HepG2 (cell line): ENCODE results near the gene PIGR. TPM values are rescaled to one million over a fixed set of nuclear protein-coding genes. Genes with fewer than 3 reads are reported as not detected.

Experiments used
- ATAC-seq: fragments of 200-7000 bp; cut with Tn5 transposase; 3 replicates; pipeline ENCODE4 v1.9.1; 2020; ENCODE audit warnings: mild to moderate bottlenecking, moderate library complexity
- BruUV-seq: library from RNA; stranded (reverse); fragments of 400-500 nt; replicated peaks from 2 replicates; lab custom pipeline; 2021; lab: Mats Ljungman, UMichigan
- CTCF ChIA-PET: fragments of 300-600 bp; formaldehyde crosslinking; extraction: SDS; loops from one replicate; lab custom pipeline; 2021; ENCODE audit warnings: low total read pairs, inconsistent platforms, low intra/inter-chr PET ratio; lab: Yijun Ruan, JAX
- POLR2A ChIA-PET: fragments of 350-600 bp; sonication (Branson Sonifier 250); formaldehyde crosslinking; loops from one replicate; lab custom pipeline; 2020; ENCODE audit warnings: antibody characterized with exemption, inconsistent platforms; lab: Yijun Ruan, JAX
- DNase-seq: peaks from one replicate; pipeline ENCODE4 v3.0.0-alpha.2; 2015; ENCODE audit warnings: low spot score
- FAIRE-seq: peaks from 3 replicates; lab custom pipeline; 2011; peaks lifted over from hg19 to GRCh38; lab: Jason Lieb, UNC
- H2AFZ ChIP-seq: one replicate; pipeline ENCODE4 v1.6.1; 2011; ENCODE audit warnings: low read length, inconsistent platforms
- H3K27ac ChIP-seq: fragments of 300-600 bp; 3 replicates; pipeline ENCODE4 v1.8.0; 2011; ENCODE audit warnings: mixed run types, mild to moderate bottlenecking, mixed read lengths, low read length, inconsistent platforms; ENCODE audit not compliant: insufficient read depth; ENCODE audit errors: extremely low read length
- H3K27me3 ChIP-seq, 2 experiments: fragments of 200-600 bp in 1 of 2; 2 replicates in 1 of 2; 3 replicates in 1 of 2; pipeline versions ENCODE4 v1.6.0 to v1.8.0; 2011; ENCODE audit warnings: low read length in 2 of 2, mild to moderate bottlenecking in 2 of 2, moderate library complexity in 2 of 2, inconsistent platforms in 1 of 2; ENCODE audit not compliant: insufficient read depth in 2 of 2, control insufficient read depth in 1 of 2
- H3K36me3 ChIP-seq, 2 experiments: fragments of 200-600 bp in 1 of 2; replicated peaks in 1 of 2; 2 replicates in 1 of 2; 3 replicates in 1 of 2; pipeline versions ENCODE4 v1.5.1 to v1.8.0; 2011; ENCODE audit warnings: low read length in 2 of 2, inconsistent platforms in 1 of 2; ENCODE audit not compliant: insufficient read depth in 2 of 2, control insufficient read depth in 1 of 2
- H3K4me1 ChIP-seq: 2 replicates; pipeline ENCODE4 v1.5.1; 2012; ENCODE audit warnings: low read length, inconsistent platforms; ENCODE audit not compliant: insufficient read depth
- H3K4me2 ChIP-seq: 2 replicates; pipeline ENCODE4 v1.6.0; 2011; ENCODE audit warnings: low read depth, low read length, inconsistent platforms
- H3K4me3 ChIP-seq, 3 experiments: fragments of 200-600 bp in 1 of 3; sonication (generic), shearing (Covaris generic) in 1 of 3; replicated peaks in 1 of 3; 2 replicates each; pipeline ENCODE4 v1.5.1; 2011 to 2016; ENCODE audit warnings: low read length in 3 of 3, inconsistent platforms in 2 of 3, low read depth in 2 of 3, mild to moderate bottlenecking in 2 of 3, control low read depth in 1 of 3, mixed read lengths in 1 of 3; ENCODE audit not compliant: insufficient read depth in 1 of 3
- H3K79me2 ChIP-seq: one replicate; pipeline ENCODE4 v1.6.1; 2011; ENCODE audit warnings: low read length, inconsistent platforms; ENCODE audit not compliant: insufficient read depth
- H3K9ac ChIP-seq: 2 replicates; pipeline ENCODE4 v1.6.0; 2011; ENCODE audit warnings: mild to moderate bottlenecking, low read depth, low read length, inconsistent platforms; ENCODE audit not compliant: insufficient read depth
- H3K9me3 ChIP-seq: 2 replicates; pipeline ENCODE4 v1.5.1; 2012; ENCODE audit warnings: mild to moderate bottlenecking, low read length
- H4K20me1 ChIP-seq: 2 replicates; pipeline ENCODE4 v1.6.0; 2011; ENCODE audit warnings: inconsistent platforms, mild to moderate bottlenecking, low read length, moderate library complexity; ENCODE audit not compliant: insufficient read depth
- KLF11 ChIP-seq: IDR thresholded peaks from 2 replicates; pipeline ENCODE4 v1.6.1; 2016; ENCODE audit warnings: missing compliant biosample characterization
- MBNL3 ChIP-seq: fragments of 250-450 bp; sonication (Bioruptor Pico); conservative IDR thresholded peaks from 2 replicates; pipeline ENCODE4 v1.8.0; 2022; ENCODE audit warnings: mild to moderate bottlenecking, inconsistent platforms
- MTA3 ChIP-seq: sonication (generic); formaldehyde crosslinking; IDR thresholded peaks from 2 replicates; pipeline ENCODE4 v1.4.0; 2020; ENCODE audit warnings: missing genetic modification reagents
- RBM22 ChIP-seq: fragments of 200-400 bp; formaldehyde crosslinking; optimal IDR thresholded peaks from 2 replicates; pipeline ENCODE3; 2017; ENCODE audit warnings: mild to moderate bottlenecking, low read length, moderate library complexity
- ZNF530 ChIP-seq: sonication (generic); formaldehyde crosslinking; IDR thresholded peaks from 2 replicates; pipeline ENCODE4 v1.5.0; 2020; ENCODE audit warnings: low read depth, mild to moderate bottlenecking, missing genetic modification reagents
- ZNF782 ChIP-seq: sonication (generic); formaldehyde crosslinking; IDR thresholded peaks from 2 replicates; pipeline ENCODE4 v1.4.0; 2020; ENCODE audit warnings: missing genetic modification reagents, mild to moderate bottlenecking, borderline replicate concordance
- WGBS: methylation state at CpG from one replicate; pipeline ENCODE4 v1.1.6; 2017; ENCODE audit warnings: low lambda C conversion rate; 5-methylcytosine and 5-hydroxymethylcytosine counted together
- in situ Hi-C: cut with HindIII; loops from 2 replicates; pipeline ENCODE4 v1.10.0; 2017; ENCODE audit warnings: low pct_unique_long_range_greater_than_20kb; ENCODE audit not compliant: extremely low pct_ligation_motif_present
- intact Hi-C: fragments of 100-400 bp; cut with micrococcal nuclease; formaldehyde crosslinking; loops from one replicate; pipeline ENCODE4 v1.10.0; 2022; ENCODE audit not compliant: unreplicated experiment
- polyA plus RNA-seq, 8 experiments: library from polyadenylated mRNA; depleted of rRNA in 3 of 8; stranded (reverse) in 7 of 8; unstranded in 1 of 8; fragments of >200 nt; fragmentation: Illumina TruSeq in 4 of 8; extraction: Trizol in 4 of 8; gene quantifications; 2 replicates each; pipeline versions ENCODE4 v1.2.1 to v1.2.3, GENCODE V29; 2011 to 2016; ENCODE audit warnings: low read depth in 4 of 8, missing spikeins in 1 of 8, mixed read lengths in 1 of 8; ENCODE audit not compliant: insufficient read depth in 1 of 8
- total RNA-seq, 5 experiments: library from RNA; depleted of rRNA; stranded (reverse); fragments of >200 nt; fragmentation: Illumina TruSeq; extraction: Trizol; gene quantifications; 2 replicates each; pipeline ENCODE4 v1.2.3, GENCODE V29; 2016; ENCODE audit warnings: low read depth in 1 of 5
- TF ChIP-seq, protein P1 (sequence below): sonication (generic); formaldehyde crosslinking; IDR thresholded peaks from 2 replicates; pipeline ENCODE4 v1.8.1; 2022; ENCODE audit warnings: low read depth, mild to moderate bottlenecking, missing genetic modification reagents
- TF ChIP-seq, protein P2 (sequence below): sonication (generic); formaldehyde crosslinking; IDR thresholded peaks from 2 replicates; pipeline ENCODE4 v1.4.0; 2020; ENCODE audit warnings: mild to moderate bottlenecking, missing genetic modification reagents, borderline replicate concordance
- TF ChIP-seq, protein P3 (sequence below): sonication (generic); formaldehyde crosslinking; IDR thresholded peaks from 2 replicates; pipeline ENCODE4 v1.4.0; 2020; ENCODE audit warnings: missing genetic modification reagents, mild to moderate bottlenecking, borderline replicate concordance
- TF ChIP-seq, protein P4 (sequence below): sonication (generic); formaldehyde crosslinking; IDR thresholded peaks from 2 replicates; pipeline ENCODE4 v1.8.1; 2022; ENCODE audit warnings: mild to moderate bottlenecking, missing genetic modification reagents
- TF ChIP-seq, protein P5 (sequence below): sonication (generic); formaldehyde crosslinking; IDR thresholded peaks from 2 replicates; pipeline ENCODE4 v1.4.0; 2020; ENCODE audit warnings: missing genetic modification reagents

PIGR gene
- total and polyA plus RNA-seq, 2 of the 13 experiments (the other 11 are each of a cell fraction or from before 2014, with no cell fraction given): not detected

DNA sequence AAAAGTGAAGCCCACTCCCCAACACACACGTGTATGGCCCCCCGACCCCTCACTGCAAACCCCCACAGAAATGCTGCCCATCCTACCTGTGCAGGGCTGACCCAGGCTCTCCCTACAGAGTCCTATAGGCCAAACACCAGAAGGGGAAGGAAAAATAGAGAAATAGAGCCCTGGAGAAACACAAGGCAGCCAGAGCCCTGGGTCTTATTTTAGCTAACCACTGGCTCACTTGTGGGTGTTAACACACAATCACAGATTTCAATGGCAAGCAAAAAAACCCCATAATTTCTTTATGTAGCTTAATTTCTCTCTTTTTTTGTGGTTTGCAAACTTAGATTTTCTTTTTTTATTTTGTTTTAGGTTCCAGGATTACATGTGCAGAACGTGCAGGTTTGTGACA is 989 bp upstream of the PIGR start (continued):
- TF ChIP-seq, protein P1, sequence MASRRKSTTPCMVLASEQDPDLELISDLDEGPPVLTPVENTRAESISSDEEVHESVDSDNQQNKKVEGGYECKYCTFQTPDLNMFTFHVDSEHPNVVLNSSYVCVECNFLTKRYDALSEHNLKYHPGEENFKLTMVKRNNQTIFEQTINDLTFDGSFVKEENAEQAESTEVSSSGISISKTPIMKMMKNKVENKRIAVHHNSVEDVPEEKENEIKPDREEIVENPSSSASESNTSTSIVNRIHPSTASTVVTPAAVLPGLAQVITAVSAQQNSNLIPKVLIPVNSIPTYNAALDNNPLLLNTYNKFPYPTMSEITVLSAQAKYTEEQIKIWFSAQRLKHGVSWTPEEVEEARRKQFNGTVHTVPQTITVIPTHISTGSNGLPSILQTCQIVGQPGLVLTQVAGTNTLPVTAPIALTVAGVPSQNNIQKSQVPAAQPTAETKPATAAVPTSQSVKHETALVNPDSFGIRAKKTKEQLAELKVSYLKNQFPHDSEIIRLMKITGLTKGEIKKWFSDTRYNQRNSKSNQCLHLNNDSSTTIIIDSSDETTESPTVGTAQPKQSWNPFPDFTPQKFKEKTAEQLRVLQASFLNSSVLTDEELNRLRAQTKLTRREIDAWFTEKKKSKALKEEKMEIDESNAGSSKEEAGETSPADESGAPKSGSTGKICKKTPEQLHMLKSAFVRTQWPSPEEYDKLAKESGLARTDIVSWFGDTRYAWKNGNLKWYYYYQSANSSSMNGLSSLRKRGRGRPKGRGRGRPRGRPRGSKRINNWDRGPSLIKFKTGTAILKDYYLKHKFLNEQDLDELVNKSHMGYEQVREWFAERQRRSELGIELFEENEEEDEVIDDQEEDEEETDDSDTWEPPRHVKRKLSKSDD (CRISPR knock-in tag): no peak

DNA sequence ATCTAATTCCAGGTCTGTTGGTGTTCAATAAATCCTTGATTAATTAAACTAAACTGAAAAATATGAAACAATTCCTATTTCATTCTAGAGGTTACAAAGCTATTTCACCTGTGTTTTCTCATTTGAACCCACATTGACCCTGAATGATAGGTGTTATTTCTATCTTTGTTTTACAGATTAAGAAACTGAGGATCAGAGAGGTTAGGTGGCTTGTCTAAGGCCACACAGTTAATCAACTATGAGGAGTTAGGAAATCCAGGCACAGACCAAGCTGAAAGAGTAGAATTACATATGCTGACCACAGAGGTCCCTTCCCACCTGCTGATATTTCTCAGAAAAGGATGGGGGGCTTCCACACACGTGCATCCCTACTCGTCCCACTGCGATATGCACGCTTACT is 487 bp downstream of the PIGR start:
- BruUV-seq: no TSS peak

More for the DNA sequence above, 487 bp downstream of the PIGR start:
- no peak for FAIRE-seq
- 70% methylated on average over 4 of the region's 4 CpGs for WGBS
- H3K79me2 ChIP-seq: no peaks in the 10 kb centered on the region
- H3K9ac ChIP-seq: no peak overlapping the region
- no peak overlapping the region for H3K27ac ChIP-seq
- ChIA-PET POLR2A (no interaction called here), CTCF (no interaction called here)
- no peak overlapping the region for H2AFZ ChIP-seq
- no peak for DNase-seq
- no peaks in the 10 kb centered on the region for H3K36me3 ChIP-seq
- H3K4me2 ChIP-seq: no peak overlapping the region
- H4K20me1 ChIP-seq: no peaks in the 10 kb centered on the region
- no peak overlapping the region for H3K4me3 ChIP-seq
- in situ Hi-C loops: no loop called here
- intact Hi-C loops: no loop called here
- peaks cover 37% of the 10 kb centered on the region for H3K4me1 ChIP-seq
- TF ChIP-seq MBNL3: no peak
- TF ChIP-seq RBM22: no peak
- no peak for TF ChIP-seq MTA3
- TF ChIP-seq, protein P2, sequence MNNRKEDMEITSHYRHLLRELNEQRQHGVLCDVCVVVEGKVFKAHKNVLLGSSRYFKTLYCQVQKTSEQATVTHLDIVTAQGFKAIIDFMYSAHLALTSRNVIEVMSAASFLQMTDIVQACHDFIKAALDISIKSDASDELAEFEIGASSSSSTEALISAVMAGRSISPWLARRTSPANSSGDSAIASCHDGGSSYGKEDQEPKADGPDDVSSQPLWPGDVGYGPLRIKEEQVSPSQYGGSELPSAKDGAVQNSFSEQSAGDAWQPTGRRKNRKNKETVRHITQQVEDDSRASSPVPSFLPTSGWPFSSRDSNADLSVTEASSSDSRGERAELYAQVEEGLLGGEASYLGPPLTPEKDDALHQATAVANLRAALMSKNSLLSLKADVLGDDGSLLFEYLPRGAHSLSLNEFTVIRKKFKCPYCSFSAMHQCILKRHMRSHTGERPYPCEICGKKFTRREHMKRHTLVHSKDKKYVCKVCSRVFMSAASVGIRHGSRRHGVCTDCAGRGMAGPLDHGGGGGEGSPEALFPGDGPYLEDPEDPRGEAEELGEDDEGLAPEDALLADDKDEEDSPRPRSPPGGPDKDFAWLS: no peak
- TF ChIP-seq, protein P3, sequence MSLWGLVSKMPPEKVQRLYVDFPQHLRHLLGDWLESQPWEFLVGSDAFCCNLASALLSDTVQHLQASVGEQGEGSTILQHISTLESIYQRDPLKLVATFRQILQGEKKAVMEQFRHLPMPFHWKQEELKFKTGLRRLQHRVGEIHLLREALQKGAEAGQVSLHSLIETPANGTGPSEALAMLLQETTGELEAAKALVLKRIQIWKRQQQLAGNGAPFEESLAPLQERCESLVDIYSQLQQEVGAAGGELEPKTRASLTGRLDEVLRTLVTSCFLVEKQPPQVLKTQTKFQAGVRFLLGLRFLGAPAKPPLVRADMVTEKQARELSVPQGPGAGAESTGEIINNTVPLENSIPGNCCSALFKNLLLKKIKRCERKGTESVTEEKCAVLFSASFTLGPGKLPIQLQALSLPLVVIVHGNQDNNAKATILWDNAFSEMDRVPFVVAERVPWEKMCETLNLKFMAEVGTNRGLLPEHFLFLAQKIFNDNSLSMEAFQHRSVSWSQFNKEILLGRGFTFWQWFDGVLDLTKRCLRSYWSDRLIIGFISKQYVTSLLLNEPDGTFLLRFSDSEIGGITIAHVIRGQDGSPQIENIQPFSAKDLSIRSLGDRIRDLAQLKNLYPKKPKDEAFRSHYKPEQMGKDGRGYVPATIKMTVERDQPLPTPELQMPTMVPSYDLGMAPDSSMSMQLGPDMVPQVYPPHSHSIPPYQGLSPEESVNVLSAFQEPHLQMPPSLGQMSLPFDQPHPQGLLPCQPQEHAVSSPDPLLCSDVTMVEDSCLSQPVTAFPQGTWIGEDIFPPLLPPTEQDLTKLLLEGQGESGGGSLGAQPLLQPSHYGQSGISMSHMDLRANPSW: no peak
- TF ChIP-seq, protein P4, sequence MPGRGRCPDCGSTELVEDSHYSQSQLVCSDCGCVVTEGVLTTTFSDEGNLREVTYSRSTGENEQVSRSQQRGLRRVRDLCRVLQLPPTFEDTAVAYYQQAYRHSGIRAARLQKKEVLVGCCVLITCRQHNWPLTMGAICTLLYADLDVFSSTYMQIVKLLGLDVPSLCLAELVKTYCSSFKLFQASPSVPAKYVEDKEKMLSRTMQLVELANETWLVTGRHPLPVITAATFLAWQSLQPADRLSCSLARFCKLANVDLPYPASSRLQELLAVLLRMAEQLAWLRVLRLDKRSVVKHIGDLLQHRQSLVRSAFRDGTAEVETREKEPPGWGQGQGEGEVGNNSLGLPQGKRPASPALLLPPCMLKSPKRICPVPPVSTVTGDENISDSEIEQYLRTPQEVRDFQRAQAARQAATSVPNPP: no peak
- TF ChIP-seq, protein P5, sequence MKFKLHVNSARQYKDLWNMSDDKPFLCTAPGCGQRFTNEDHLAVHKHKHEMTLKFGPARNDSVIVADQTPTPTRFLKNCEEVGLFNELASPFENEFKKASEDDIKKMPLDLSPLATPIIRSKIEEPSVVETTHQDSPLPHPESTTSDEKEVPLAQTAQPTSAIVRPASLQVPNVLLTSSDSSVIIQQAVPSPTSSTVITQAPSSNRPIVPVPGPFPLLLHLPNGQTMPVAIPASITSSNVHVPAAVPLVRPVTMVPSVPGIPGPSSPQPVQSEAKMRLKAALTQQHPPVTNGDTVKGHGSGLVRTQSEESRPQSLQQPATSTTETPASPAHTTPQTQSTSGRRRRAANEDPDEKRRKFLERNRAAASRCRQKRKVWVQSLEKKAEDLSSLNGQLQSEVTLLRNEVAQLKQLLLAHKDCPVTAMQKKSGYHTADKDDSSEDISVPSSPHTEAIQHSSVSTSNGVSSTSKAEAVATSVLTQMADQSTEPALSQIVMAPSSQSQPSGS: no peak
- TF ChIP-seq KLF11 (CRISPR knock-in tag): no peak
- no peak for TF ChIP-seq ZNF782 (CRISPR knock-in tag)
- TF ChIP-seq ZNF530: no peak
- H3K9me3 ChIP-seq: 0 out of 2 replicates have a peak, but pooled peaks cover 7% of the 10 kb centered on the region
- no peak for ATAC-seq
- no peaks in the 10 kb centered on the region; a peak in 2 of 5 replicates for H3K27me3 ChIP-seq
